GM12874 (cell line): ENCODE data around the gene E2F4.

Source experiments
- CTCF ChIP-seq: IDR thresholded peaks from 2 replicates; pipeline ENCODE4 v1.5.1; 2011; ENCODE audit warnings: low read depth, mild to moderate bottlenecking, control low read depth, low read length, moderate library complexity; ENCODE audit not compliant: insufficient read depth

E2F4 gene

GRCh38 chr16:67246081-67246755, 54.3 kb downstream of the E2F4 start:
- TF ChIP-seq CTCF: peak; percentile 65

GRCh38 chr16:67246756-67247191, 54.8 kb downstream of the E2F4 start:
- TF ChIP-seq CTCF: no peak

- no peak for TF ChIP-seq CTCF
These were observed 55.5 kb downstream of the E2F4 start, which contains the start of gene FHOD1 for GRCh38 chr16:67247192-67248072. FHOD1 (minus strand) TSS chr16:67247481; CDS start chr16:67247410, 71 bp downstream.

- no peak for TF ChIP-seq CTCF
These were observed 56.1 kb downstream of the E2F4 start for GRCh38 chr16:67248073-67248400.
